Hepatocyte (in vitro differentiated cells): ENCODE measurements around the gene MIOX.

Experiments
- CTCF ChIP-seq: fragments of 200-600 bp; sonication (generic); IDR thresholded peaks from 2 replicates; pipeline ENCODE4 v1.5.1; 2016; ENCODE audit warnings: antibody characterized with exemption, mild to moderate bottlenecking; ENCODE audit not compliant: poor library complexity
- EZH2phosphoT487 ChIP-seq: fragments of 200-600 bp; sonication (generic); IDR thresholded peaks from one replicate; pipeline ENCODE4 v1.6.1; 2018; ENCODE audit warnings: antibody characterized with exemption, mild to moderate bottlenecking, low read depth, moderate library complexity; ENCODE audit not compliant: unreplicated experiment, severe bottlenecking

- TF ChIP-seq CTCF = no peak
- TF ChIP-seq EZH2phosphoT487 = no peak
Observed at GRCh38 chr22:50532824-50533796, 46.5 kb downstream of the MIOX start.
